ENCODE results near the gene SLC9A7. TPM values are rescaled to one million over a fixed set of nuclear protein-coding genes. Genes with fewer than 3 reads are reported as not detected.
A peak's percentile ranks its signal among the peaks of the same experiment; 100 is the strongest.

Gene SLC9A7
- total and polyA plus RNA-seq, 2 experiments from 2014 or later: 14.1 to 52.9 TPM

DNA sequence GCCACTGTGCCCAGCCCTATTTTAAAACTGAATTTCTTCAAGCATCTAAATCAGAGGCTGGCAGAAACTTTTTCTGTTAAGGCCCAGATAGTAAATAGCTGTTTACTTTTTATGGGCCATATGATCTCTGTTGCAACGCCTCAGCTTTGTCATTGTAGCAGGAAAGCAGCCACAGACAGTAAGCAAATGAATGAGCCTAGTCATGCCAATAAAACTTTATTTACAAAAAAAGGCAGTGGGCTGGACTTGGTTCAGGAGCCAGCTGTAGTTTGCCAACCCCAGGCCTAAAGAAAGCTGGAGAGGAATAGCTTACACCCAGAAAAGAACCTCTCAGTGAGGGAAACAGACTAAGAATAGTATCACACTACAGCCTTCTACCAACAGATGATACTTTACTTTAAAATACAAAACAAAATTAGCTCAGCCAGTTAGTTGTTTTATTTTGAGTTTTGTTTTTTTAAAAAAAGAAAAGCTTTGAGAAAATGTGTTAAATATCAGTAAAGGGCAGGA, 159.8 kb downstream of the SLC9A7 start:
- Histone ChIP-seq H3K27ac (no peak overlapping the region), H3K36me3 (ENCODE audit: low read depth) (no peaks in the 10 kb centered on the region; the same call in 1 of the 2 replicates), H3K4me3 (no peak overlapping the region), H3K27me3 (replicated peaks; ENCODE audit: insufficient read depth) (no peaks in the 10 kb centered on the region), H4K20me1 (ENCODE audit: insufficient read depth) (no peaks in the 10 kb centered on the region), H3K9me3 (ENCODE audit: low read depth) (no peaks in the 10 kb centered on the region), H2AFZ (no peak overlapping the region), H3K4me2 (ENCODE audit: unreplicated experiment) (no peak overlapping the region), H3K79me2 (ENCODE audit: insufficient read depth) (peaks cover 7% of the 10 kb centered on the region), H3K9me2 (ENCODE audit: insufficient read depth) (no peaks in the 10 kb centered on the region), H3F3A (ENCODE audit: insufficient read depth) (no peaks in the 10 kb centered on the region), H3K9ac (no peak overlapping the region), H3K4me1 (ENCODE audit: insufficient read depth) (no peaks in the 10 kb centered on the region)
- TF ChIP-seq EZH2 (IDR thresholded peaks at IDR 0.05; ENCODE audit: insufficient read depth, poor library complexity, severe bottlenecking) (no peak), EZH2phosphoT487 (IDR thresholded peaks at IDR 0.05; ENCODE audit: insufficient read depth, low read depth) (no peak)
- peak; percentile 15 for DNase-seq
- in situ Hi-C loops (cut with MboI): no loop called here
- 0% methylated on average over 1 of the region's 1 CpG; no CpG with 5 or more reads in 1 of the 2 experiments for WGBS, 2 experiments (ENCODE audit: low coverage in 1 of 2, low lambda C conversion rate in 2 of 2, missing lambda C conversion rate in 2 of 2)

DNA sequence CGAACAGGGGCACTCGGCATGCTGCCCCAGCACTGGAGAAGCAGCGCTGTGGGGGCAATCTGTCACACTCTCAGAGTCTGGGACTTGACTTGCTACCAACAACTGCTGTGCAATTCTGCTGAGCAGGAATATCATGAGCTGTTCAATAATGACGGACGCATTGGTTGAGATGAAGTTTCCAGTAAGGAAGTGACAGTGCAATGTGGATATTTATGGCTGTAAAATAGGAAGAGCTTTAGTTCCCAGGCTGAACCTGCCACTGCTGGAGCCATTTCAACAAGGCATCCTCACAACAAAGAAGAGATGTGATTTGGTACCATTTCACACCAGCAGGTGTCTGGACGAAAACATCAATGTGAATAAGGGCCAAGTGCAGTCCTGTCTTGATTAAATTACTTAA, 161.1 kb downstream of the SLC9A7 start:
- no peak overlapping the region for H3K9ac ChIP-seq
- no peak overlapping the region for H3K27ac ChIP-seq
- no peaks in the 10 kb centered on the region for H3K27me3 ChIP-seq (replicated peaks; ENCODE audit: insufficient read depth)
- H3K9me2 ChIP-seq (ENCODE audit: insufficient read depth): no peaks in the 10 kb centered on the region
- H3K36me3 ChIP-seq (ENCODE audit: low read depth): no peaks in the 10 kb centered on the region; the same call in 1 of the 2 replicates
- H3K9me3 ChIP-seq (ENCODE audit: low read depth): no peaks in the 10 kb centered on the region
- no peak for DNase-seq
- no peaks in the 10 kb centered on the region for H3K4me1 ChIP-seq (ENCODE audit: insufficient read depth)
- H3K4me2 ChIP-seq (ENCODE audit: unreplicated experiment): no peak overlapping the region
- no peak overlapping the region for H2AFZ ChIP-seq
- WGBS, 2 experiments (ENCODE audit: low coverage in 1 of 2, low lambda C conversion rate in 2 of 2, missing lambda C conversion rate in 2 of 2): 93 to 98% methylated on average over 6 of the region's 6 CpGs
- no peak for TF ChIP-seq EZH2phosphoT487 (IDR thresholded peaks at IDR 0.05; ENCODE audit: insufficient read depth, low read depth)
- no peak for TF ChIP-seq EZH2 (IDR thresholded peaks at IDR 0.05; ENCODE audit: insufficient read depth, poor library complexity, severe bottlenecking)
- no peak overlapping the region for H3K4me3 ChIP-seq
- in situ Hi-C loops (cut with MboI): no loop called here
- H3K79me2 ChIP-seq (ENCODE audit: insufficient read depth): peaks cover 17% of the 10 kb centered on the region
- H3F3A ChIP-seq (ENCODE audit: insufficient read depth): no peaks in the 10 kb centered on the region
- H4K20me1 ChIP-seq (ENCODE audit: insufficient read depth): no peaks in the 10 kb centered on the region

DNA sequence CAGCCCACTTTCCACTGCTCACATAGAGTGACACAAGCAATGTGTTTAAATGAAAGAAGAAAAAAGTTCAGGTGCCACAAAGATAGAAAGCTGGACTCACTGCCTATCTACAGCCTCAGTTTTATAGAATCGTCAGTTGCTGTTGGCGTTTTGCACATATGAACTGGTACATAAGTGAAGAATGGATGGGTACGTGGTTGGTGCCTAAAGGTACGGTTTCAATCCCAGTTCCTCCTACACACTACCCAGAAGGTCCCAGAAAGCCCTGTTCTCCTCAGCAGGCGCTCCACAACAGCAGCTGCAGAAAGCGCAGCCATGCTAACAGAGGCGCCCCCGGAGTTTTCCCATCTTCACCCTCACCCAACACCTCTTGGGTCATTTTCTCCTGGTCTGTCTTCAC, 161.7 kb downstream of the SLC9A7 start:
- in situ Hi-C loops (cut with MboI): no loop called here
- Histone ChIP-seq H3K9ac (no peak overlapping the region), H4K20me1 (ENCODE audit: insufficient read depth) (no peaks in the 10 kb centered on the region), H2AFZ (no peak overlapping the region), H3K9me2 (ENCODE audit: insufficient read depth) (no peaks in the 10 kb centered on the region), H3K4me3 (no peak overlapping the region), H3K27me3 (replicated peaks; ENCODE audit: insufficient read depth) (no peaks in the 10 kb centered on the region), H3K4me2 (ENCODE audit: unreplicated experiment) (no peak overlapping the region), H3F3A (ENCODE audit: insufficient read depth) (0 out of 2 replicates have a peak, but pooled peaks cover under 1% of the 10 kb centered on the region), H3K36me3 (ENCODE audit: low read depth) (no peaks in the 10 kb centered on the region; the same call in 1 of the 2 replicates), H3K4me1 (ENCODE audit: insufficient read depth) (no peaks in the 10 kb centered on the region), H3K9me3 (ENCODE audit: low read depth) (no peaks in the 10 kb centered on the region), H3K27ac (no peak overlapping the region), H3K79me2 (ENCODE audit: insufficient read depth) (peaks cover 17% of the 10 kb centered on the region)
- TF ChIP-seq EZH2 (IDR thresholded peaks at IDR 0.05; ENCODE audit: insufficient read depth, poor library complexity, severe bottlenecking) (no peak), EZH2phosphoT487 (IDR thresholded peaks at IDR 0.05; ENCODE audit: insufficient read depth, low read depth) (no peak)
- WGBS, 2 experiments (ENCODE audit: low coverage in 1 of 2, low lambda C conversion rate in 2 of 2, missing lambda C conversion rate in 2 of 2): 97 to 100% methylated on average over 5 to 8 of the region's 8 CpGs
- DNase-seq: no peak

DNA sequence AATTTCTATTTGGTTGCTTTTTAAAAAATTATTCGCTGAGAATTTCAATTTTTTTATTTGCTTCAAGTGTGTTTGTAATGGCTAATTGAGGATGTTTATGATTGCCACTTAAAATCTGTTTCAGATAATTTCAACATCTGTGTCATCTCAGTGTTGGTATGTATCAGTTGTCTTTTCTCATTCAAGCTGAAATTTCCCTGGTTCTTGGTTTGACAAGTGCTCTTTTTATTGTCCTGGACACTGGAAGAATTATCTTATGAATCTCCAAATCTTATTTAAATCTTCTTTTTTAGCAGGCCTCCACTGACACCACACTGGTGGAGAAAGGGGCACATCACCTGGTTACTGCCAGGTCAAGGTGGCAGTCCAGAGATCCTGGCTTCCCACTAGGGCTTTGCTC, 163.8 kb downstream of the SLC9A7 start:
- no peak for TF ChIP-seq EZH2 (IDR thresholded peaks at IDR 0.05; ENCODE audit: insufficient read depth, poor library complexity, severe bottlenecking)
- no peak for TF ChIP-seq EZH2phosphoT487 (IDR thresholded peaks at IDR 0.05; ENCODE audit: insufficient read depth, low read depth)
- Histone ChIP-seq H3K27me3 (replicated peaks; ENCODE audit: insufficient read depth) (no peaks in the 10 kb centered on the region), H3K9ac (no peak overlapping the region), H3F3A (ENCODE audit: insufficient read depth) (peaks cover 14% of the 10 kb centered on the region; the same call in 1 of the 2 replicates), H3K27ac (no peak overlapping the region), H3K36me3 (ENCODE audit: low read depth) (no peaks in the 10 kb centered on the region; the same call in 1 of the 2 replicates), H3K9me3 (ENCODE audit: low read depth) (no peaks in the 10 kb centered on the region), H3K79me2 (ENCODE audit: insufficient read depth) (peaks cover 17% of the 10 kb centered on the region), H3K4me1 (ENCODE audit: insufficient read depth) (peaks cover 3% of the 10 kb centered on the region; the same call in 1 of the 2 replicates), H3K9me2 (ENCODE audit: insufficient read depth) (no peaks in the 10 kb centered on the region), H2AFZ (no peak overlapping the region), H4K20me1 (ENCODE audit: insufficient read depth) (no peaks in the 10 kb centered on the region), H3K4me2 (ENCODE audit: unreplicated experiment) (no peak overlapping the region), H3K4me3 (no peak overlapping the region)
- in situ Hi-C loops (cut with MboI): no loop called here
- 100% methylated on average over 1 of the region's 1 CpG for WGBS, 2 experiments (ENCODE audit: low coverage in 1 of 2, low lambda C conversion rate in 2 of 2, missing lambda C conversion rate in 2 of 2)
- no peak for DNase-seq
